T follicular helper cell (primary cell): Measurements from ENCODE around the gene XPNPEP3.
"Not testable (repeated sequence)": the region's sequence is repeated elsewhere in the genome, so short reads cannot be mapped to it uniquely, and the experiment has no call there.

Experiments
- DNase-seq: peaks from one replicate; pipeline ENCODE4 v3.0.0-alpha.2; 2020; ENCODE audit warnings: low read depth

XPNPEP3 gene

GRCh38 chr22:40857309-40857855 lies 434 bp downstream of the XPNPEP3 start:
- no peak for DNase-seq

- DNase-seq, result no peak
These were observed 5.1 kb downstream of the XPNPEP3 start, which contains the start of gene DNAJB7 for GRCh38 chr22:40862013-40862412. Gene DNAJB7, minus strand, starts transcription at chr22:40862113. Its CDS starts 119 bp downstream, at chr22:40861994.

GRCh38 chr22:40862537-40862936 lies 5.6 kb downstream of the XPNPEP3 start:
- no peak for DNase-seq

- DNase-seq, result no peak
These were observed 10.2 kb downstream of the XPNPEP3 start for GRCh38 chr22:40867109-40867508.

- DNase-seq, result not testable (repeated sequence)
These were observed 11.4 kb downstream of the XPNPEP3 start for GRCh38 chr22:40868379-40868778.

GRCh38 chr22:40874016-40874415 lies 17.1 kb downstream of the XPNPEP3 start:
- no peak for DNase-seq

GRCh38 chr22:40875111-40875510 lies 18.2 kb downstream of the XPNPEP3 start:
- no peak for DNase-seq

- DNase-seq, result no peak
These were observed 20.0 kb downstream of the XPNPEP3 start for GRCh38 chr22:40876907-40877306.

GRCh38 chr22:40877488-40877887 lies 20.5 kb downstream of the XPNPEP3 start:
- no peak for DNase-seq

GRCh38 chr22:40878922-40879321 lies 22.0 kb downstream of the XPNPEP3 start:
- no peak for DNase-seq

GRCh38 chr22:40889116-40889515 lies 32.2 kb downstream of the XPNPEP3 start:
- DNase-seq, result no peak

GRCh38 chr22:40890881-40891280 lies 33.9 kb downstream of the XPNPEP3 start:
- DNase-seq, result no peak

GRCh38 chr22:40894417-40894816 lies 37.5 kb downstream of the XPNPEP3 start:
- no peak for DNase-seq

GRCh38 chr22:40898850-40899357 lies 42.0 kb downstream of the XPNPEP3 start:
- no peak for DNase-seq

GRCh38 chr22:40904101-40904500 lies 47.2 kb downstream of the XPNPEP3 start:
- DNase-seq, result no peak

- DNase-seq, result no peak
These were observed 51.9 kb downstream of the XPNPEP3 start for GRCh38 chr22:40908895-40909294.

GRCh38 chr22:40911772-40912171 lies 54.8 kb downstream of the XPNPEP3 start:
- DNase-seq, result no peak

GRCh38 chr22:40912987-40913386 lies 56.0 kb downstream of the XPNPEP3 start:
- not testable (repeated sequence) for DNase-seq

GRCh38 chr22:40919446-40919845 lies 62.5 kb downstream of the XPNPEP3 start:
- no peak for DNase-seq

- DNase-seq, result no peak
These were observed 63.6 kb downstream of the XPNPEP3 start for GRCh38 chr22:40920526-40920925.

- no peak for DNase-seq
These were observed 65.7 kb downstream of the XPNPEP3 start for GRCh38 chr22:40922484-40923303.

GRCh38 chr22:40928657-40929056 lies 71.7 kb downstream of the XPNPEP3 start:
- no peak for DNase-seq

- DNase-seq, result no peak
These were observed 75.4 kb downstream of the XPNPEP3 start for GRCh38 chr22:40932396-40932795.
